Measurements from ENCODE around the gene KCNIP1.
"Not testable (repeated sequence)": the region's sequence is repeated elsewhere in the genome, so short reads cannot be mapped to it uniquely, and the experiment has no call there.

The KCNIP1 gene

GRCh38 chr5:170750791-170751190 lies 247.0 kb downstream of the KCNIP1 start:
- in situ Hi-C loops (cut with MboI; ENCODE audit: low pct_unique_long_range_greater_than_20kb, low sequenced_read_pairs) = no loop called here
- no peak for DNase-seq

- DNase-seq = no peak
- in situ Hi-C loops (cut with MboI; ENCODE audit: low pct_unique_long_range_greater_than_20kb, low sequenced_read_pairs) = no loop called here
Observed at GRCh38 chr5:170751631-170752030, 247.8 kb downstream of the KCNIP1 start.

- in situ Hi-C loops (cut with MboI; ENCODE audit: low pct_unique_long_range_greater_than_20kb, low sequenced_read_pairs) = no loop called here
Observed at GRCh38 chr5:170752257-170753215, 248.7 kb downstream of the KCNIP1 start.

GRCh38 chr5:170753311-170753710 lies 249.5 kb downstream of the KCNIP1 start:
- in situ Hi-C loops (cut with MboI; ENCODE audit: low pct_unique_long_range_greater_than_20kb, low sequenced_read_pairs) = no loop called here
- no peak for DNase-seq

More at GRCh38 chr5:170752257-170753215, 248.7 kb downstream of the KCNIP1 start:
- no peak for DNase-seq

- in situ Hi-C loops (cut with MboI; ENCODE audit: low pct_unique_long_range_greater_than_20kb, low sequenced_read_pairs); DNase-seq: not testable (repeated sequence)
Observed at GRCh38 chr5:170754508-170754907, 250.7 kb downstream of the KCNIP1 start.

GRCh38 chr5:170755679-170756456 lies 252.0 kb downstream of the KCNIP1 start:
- DNase-seq = no peak
- in situ Hi-C loops (cut with MboI; ENCODE audit: low pct_unique_long_range_greater_than_20kb, low sequenced_read_pairs) = no loop called here

- DNase-seq = no peak
- in situ Hi-C loops (cut with MboI; ENCODE audit: low pct_unique_long_range_greater_than_20kb, low sequenced_read_pairs) = no loop called here
Observed at GRCh38 chr5:170756691-170757090, 252.9 kb downstream of the KCNIP1 start.

- DNase-seq = no peak
- in situ Hi-C loops (cut with MboI; ENCODE audit: low pct_unique_long_range_greater_than_20kb, low sequenced_read_pairs) = no loop called here
Observed at GRCh38 chr5:170757182-170757601, 253.4 kb downstream of the KCNIP1 start.

GRCh38 chr5:170757669-170758068 lies 253.8 kb downstream of the KCNIP1 start:
- in situ Hi-C loops (cut with MboI; ENCODE audit: low pct_unique_long_range_greater_than_20kb, low sequenced_read_pairs) = no loop called here
- DNase-seq = no peak

GRCh38 chr5:170758481-170758880 lies 254.7 kb downstream of the KCNIP1 start:
- no peak for DNase-seq
- in situ Hi-C loops (cut with MboI; ENCODE audit: low pct_unique_long_range_greater_than_20kb, low sequenced_read_pairs) = no loop called here

GRCh38 chr5:170760113-170760512 lies 256.3 kb downstream of the KCNIP1 start:
- no peak for DNase-seq
- in situ Hi-C loops (cut with MboI; ENCODE audit: low pct_unique_long_range_greater_than_20kb, low sequenced_read_pairs) = no loop called here

GRCh38 chr5:170761048-170761707 lies 257.4 kb downstream of the KCNIP1 start:
- in situ Hi-C loops (cut with MboI; ENCODE audit: low pct_unique_long_range_greater_than_20kb, low sequenced_read_pairs) = no loop called here
- DNase-seq = no peak

GRCh38 chr5:170761708-170762066 lies 257.9 kb downstream of the KCNIP1 start:
- in situ Hi-C loops (cut with MboI; ENCODE audit: low pct_unique_long_range_greater_than_20kb, low sequenced_read_pairs) = no loop called here
- no peak for DNase-seq

- DNase-seq; in situ Hi-C loops (cut with MboI; ENCODE audit: low pct_unique_long_range_greater_than_20kb, low sequenced_read_pairs): not testable (repeated sequence)
Observed at GRCh38 chr5:170762298-170762697, 258.5 kb downstream of the KCNIP1 start.

- in situ Hi-C loops (cut with MboI; ENCODE audit: low pct_unique_long_range_greater_than_20kb, low sequenced_read_pairs) = not testable (repeated sequence)
Observed at GRCh38 chr5:170765868-170766267, 262.0 kb downstream of the KCNIP1 start.

GRCh38 chr5:170769246-170769645 lies 265.4 kb downstream of the KCNIP1 start:
- in situ Hi-C loops (cut with MboI; ENCODE audit: low pct_unique_long_range_greater_than_20kb, low sequenced_read_pairs) = no loop called here
- DNase-seq = no peak

More at GRCh38 chr5:170765868-170766267, 262.0 kb downstream of the KCNIP1 start:
- not testable (repeated sequence) for DNase-seq

- in situ Hi-C loops (cut with MboI; ENCODE audit: low pct_unique_long_range_greater_than_20kb, low sequenced_read_pairs) = no loop called here
- DNase-seq = no peak
Observed at GRCh38 chr5:170769898-170770416, 266.1 kb downstream of the KCNIP1 start.

- in situ Hi-C loops (cut with MboI; ENCODE audit: low pct_unique_long_range_greater_than_20kb, low sequenced_read_pairs) = no loop called here
- DNase-seq = no peak
Observed at GRCh38 chr5:170771496-170771895, 267.7 kb downstream of the KCNIP1 start.
